ENCODE measurements around the gene NUTF2. TPM values are rescaled to one million over a fixed set of nuclear protein-coding genes. Genes with fewer than 3 reads are reported as not detected.

Gene NUTF2
- total RNA-seq, 4 donors from 2014 or later = 56.5 to 98.2 (median 75.4) TPM

- TF ChIP-seq, protein P1, sequence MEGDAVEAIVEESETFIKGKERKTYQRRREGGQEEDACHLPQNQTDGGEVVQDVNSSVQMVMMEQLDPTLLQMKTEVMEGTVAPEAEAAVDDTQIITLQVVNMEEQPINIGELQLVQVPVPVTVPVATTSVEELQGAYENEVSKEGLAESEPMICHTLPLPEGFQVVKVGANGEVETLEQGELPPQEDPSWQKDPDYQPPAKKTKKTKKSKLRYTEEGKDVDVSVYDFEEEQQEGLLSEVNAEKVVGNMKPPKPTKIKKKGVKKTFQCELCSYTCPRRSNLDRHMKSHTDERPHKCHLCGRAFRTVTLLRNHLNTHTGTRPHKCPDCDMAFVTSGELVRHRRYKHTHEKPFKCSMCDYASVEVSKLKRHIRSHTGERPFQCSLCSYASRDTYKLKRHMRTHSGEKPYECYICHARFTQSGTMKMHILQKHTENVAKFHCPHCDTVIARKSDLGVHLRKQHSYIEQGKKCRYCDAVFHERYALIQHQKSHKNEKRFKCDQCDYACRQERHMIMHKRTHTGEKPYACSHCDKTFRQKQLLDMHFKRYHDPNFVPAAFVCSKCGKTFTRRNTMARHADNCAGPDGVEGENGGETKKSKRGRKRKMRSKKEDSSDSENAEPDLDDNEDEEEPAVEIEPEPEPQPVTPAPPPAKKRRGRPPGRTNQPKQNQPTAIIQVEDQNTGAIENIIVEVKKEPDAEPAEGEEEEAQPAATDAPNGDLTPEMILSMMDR (IDR thresholded peaks at IDR 0.05; ENCODE audit: low read depth) = no peak
Observed at GRCh38 chr16:67869653-67870052, 22.9 kb downstream of the NUTF2 start.

DNA sequence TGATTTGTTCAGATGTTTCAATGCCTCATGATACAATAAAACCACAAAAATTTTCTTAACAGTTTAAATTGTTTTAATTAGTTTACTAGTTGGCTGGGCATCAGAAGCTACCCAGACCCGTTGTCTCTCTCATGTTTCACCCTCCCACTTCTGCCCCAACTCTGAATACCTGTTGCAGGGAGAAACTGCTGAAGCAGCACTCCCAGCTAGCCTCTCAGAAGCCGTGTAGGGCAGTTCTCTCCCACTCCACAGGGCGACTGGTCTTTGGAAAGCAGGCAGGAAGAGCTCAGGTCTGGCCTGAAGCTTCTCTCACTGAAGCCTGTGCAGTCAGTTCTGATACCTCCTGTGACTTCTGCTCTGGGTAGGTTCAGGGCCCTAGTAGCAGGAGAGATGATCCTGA is 24.5 kb downstream of the NUTF2 start:
- TF ChIP-seq, protein P1 (IDR thresholded peaks at IDR 0.05; ENCODE audit: low read depth) = no peak

GRCh38 chr16:67872131-67872630 is 25.4 kb downstream of the NUTF2 start:
- TF ChIP-seq, protein P1 (IDR thresholded peaks at IDR 0.05; ENCODE audit: low read depth) = no peak

- TF ChIP-seq, protein P1 (IDR thresholded peaks at IDR 0.05; ENCODE audit: low read depth) = no peak
Observed at GRCh38 chr16:67872631-67873434, 26.1 kb downstream of the NUTF2 start, which contains the start of gene EDC4. TSS of gene EDC4 (plus strand) at chr16:67873052. CDS start at chr16:67873262, 210 bp downstream.

DNA sequence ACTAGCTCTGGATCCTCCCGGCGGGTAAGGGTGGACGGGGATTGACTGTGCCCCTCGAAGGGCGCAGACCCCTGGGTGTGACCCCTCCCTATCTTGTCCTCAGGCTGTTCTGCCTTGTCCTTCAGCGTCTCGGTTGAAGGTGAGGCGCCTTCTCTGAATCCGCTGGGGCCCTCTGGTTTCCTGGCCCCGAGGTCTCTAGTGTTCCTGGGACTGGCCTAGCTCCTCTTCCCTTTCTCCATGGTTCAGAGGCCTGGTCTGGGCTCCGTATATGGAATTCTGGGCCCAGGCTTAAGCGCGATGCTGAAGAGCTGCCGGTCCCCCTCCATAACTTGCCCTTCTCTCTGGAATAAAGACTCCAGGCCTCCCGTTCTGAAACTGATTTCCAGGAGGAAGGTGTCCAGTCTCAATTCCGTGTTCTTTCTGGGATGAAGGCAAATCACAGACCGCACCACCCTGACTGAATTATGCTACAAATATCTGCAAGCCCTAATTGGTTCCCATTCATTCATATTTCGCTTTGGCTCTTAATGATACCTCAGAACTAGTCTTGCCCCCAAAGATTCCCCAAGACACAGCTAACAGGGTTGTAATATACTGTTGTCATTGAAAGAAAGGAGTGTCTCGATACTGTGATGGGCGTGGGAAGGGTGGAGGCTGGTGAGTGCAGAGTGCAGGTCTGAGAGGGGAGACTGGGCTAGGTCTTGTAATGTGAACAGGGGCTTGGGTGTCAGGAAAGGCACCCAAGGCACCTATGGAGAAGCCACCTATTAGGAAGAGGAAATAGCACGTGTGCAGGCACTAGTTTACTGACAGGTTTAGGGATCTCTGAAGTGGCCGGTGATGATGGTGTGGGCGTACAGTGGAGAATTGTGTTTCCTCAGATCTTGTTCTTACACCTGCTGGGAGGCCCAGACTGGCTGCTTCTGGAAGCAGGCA is 27.0 kb downstream of the NUTF2 start:
- TF ChIP-seq, protein P1 (IDR thresholded peaks at IDR 0.05; ENCODE audit: low read depth) = no peak

DNA sequence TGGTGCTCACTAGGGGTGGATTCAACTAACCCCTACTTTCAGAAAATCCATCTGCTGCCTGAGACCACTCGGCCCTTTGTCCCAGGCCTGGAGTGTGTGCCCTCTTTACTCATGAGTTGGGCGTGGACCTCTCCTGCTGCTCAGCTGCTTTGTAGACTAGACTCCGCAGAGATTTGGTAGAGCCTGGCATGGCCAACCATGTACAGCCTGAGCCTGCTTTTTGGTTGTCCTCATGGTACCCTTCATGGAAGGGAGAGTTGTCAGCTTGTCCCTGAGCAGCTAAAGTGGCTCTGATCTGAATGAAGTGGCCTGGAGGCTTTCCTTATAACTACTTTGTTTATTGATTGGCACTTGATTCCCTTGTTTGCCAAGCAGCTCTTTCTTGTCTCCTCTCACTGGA is 27.6 kb downstream of the NUTF2 start:
- TF ChIP-seq, protein P1 (IDR thresholded peaks at IDR 0.05; ENCODE audit: low read depth) = no peak

DNA sequence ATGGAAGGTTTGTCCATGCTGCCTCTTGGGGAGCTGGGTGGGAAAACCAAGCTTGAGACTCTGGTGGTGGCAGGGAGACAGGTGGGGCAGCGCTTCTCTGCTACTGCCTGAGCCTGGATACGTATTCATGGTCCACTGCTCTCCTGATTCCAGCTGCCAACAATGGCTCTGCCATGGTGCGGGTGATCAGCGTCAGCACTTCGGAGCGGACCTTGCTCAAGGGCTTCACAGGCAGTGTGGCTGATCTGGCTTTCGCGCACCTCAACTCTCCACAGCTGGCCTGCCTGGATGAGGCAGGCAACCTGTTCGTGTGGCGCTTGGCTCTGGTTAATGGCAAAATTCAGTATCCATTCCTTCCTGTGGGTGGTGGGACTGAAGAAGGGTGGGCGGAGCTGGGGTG is 30.3 kb downstream of the NUTF2 start:
- TF ChIP-seq, protein P1 (IDR thresholded peaks at IDR 0.05; ENCODE audit: low read depth) = no peak
